HG03469 (cell line): ENCODE measurements around the gene IGSF21.
"Not testable (repeated sequence)": the region's sequence is repeated elsewhere in the genome, so short reads cannot be mapped to it uniquely, and the experiment has no call there.

ENCODE experiments used
- ATAC-seq: cut with Tn5 transposase; IDR thresholded peaks from one replicate; pipeline ENCODE4 v1.9.1; 2021; ENCODE audit warnings: mild to moderate bottlenecking, moderate library complexity, moderate number of reproducible peaks; ENCODE audit not compliant: unreplicated experiment

The IGSF21 gene

DNA sequence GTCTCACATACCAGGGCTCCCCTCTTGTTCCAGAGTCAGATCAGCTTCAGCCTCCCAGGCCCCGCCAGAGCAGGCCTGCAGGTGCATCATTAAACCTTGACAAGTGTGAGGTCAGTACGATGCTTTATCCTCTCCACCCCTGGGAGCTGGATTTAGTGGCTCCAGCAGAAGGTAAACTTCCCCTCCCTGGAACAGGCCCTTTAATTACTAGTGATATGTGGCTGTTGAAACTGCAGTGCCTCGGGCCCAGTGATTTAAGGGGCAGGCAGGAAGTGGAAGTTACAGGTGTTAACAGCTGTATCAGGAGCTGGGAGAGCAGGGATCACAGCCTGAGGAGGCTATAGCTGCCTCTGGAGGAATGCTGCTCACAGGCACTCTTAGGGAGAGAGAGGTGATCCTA, 240.8 kb downstream of the IGSF21 start:
- no peak for ATAC-seq

GRCh38 chr1:18350747-18351146, 243.1 kb downstream of the IGSF21 start:
- no peak for ATAC-seq

DNA sequence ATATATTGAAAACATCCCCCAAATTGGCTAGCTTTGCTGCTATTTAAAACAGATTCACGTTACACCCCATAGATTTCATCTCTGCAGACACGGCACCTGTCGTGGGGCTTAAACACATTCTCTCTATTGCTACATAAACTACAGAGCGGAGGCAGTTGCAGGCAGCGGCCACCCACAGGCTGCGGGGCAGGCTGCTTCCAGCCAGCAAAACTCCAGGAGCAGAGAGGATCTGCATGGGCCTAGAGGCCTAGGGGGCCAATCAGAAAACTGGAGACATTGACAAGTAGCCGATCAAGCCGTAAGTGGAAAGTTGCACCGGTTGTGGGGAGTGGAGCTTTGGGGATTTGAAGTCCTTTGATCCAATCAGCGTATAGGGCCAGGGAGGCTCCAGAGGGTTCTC, 244.1 kb downstream of the IGSF21 start:
- no peak for ATAC-seq

DNA sequence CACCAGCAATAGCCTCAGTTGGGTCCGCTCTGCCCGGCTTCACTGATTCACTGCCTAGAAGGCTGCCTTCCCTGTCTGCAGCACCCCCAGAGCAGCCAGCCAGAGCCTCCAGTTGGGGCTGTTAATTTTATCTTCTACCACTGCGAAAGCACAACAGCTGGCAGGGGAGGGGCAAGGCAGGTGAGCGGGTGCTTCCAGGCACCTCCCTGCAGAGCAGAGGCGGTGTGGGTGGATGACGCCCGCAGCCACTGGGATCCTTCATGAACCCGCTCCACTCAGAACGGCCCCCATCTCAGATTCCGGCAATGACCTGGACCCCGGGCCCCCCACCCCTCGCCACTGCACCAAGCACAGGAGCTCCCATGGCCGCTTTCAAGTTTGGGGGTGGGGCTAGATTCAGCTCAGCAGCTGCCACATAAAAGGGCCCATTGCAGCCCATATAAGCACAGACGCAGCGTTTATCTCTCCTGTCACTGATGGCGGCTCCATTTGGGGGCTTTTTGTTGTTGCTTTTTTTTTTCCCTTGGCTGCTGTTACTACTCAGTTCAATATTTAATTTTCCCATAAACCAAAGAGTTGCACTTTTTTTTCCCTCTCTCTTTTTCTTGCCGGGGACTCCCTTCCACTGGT, 245.2 kb downstream of the IGSF21 start:
- no peak for ATAC-seq

- no peak for ATAC-seq
Measured at GRCh38 chr1:18353528-18353927, 245.9 kb downstream of the IGSF21 start.

GRCh38 chr1:18353992-18354391, 246.4 kb downstream of the IGSF21 start:
- no peak for ATAC-seq

GRCh38 chr1:18354612-18355011, 247.0 kb downstream of the IGSF21 start:
- no peak for ATAC-seq

DNA sequence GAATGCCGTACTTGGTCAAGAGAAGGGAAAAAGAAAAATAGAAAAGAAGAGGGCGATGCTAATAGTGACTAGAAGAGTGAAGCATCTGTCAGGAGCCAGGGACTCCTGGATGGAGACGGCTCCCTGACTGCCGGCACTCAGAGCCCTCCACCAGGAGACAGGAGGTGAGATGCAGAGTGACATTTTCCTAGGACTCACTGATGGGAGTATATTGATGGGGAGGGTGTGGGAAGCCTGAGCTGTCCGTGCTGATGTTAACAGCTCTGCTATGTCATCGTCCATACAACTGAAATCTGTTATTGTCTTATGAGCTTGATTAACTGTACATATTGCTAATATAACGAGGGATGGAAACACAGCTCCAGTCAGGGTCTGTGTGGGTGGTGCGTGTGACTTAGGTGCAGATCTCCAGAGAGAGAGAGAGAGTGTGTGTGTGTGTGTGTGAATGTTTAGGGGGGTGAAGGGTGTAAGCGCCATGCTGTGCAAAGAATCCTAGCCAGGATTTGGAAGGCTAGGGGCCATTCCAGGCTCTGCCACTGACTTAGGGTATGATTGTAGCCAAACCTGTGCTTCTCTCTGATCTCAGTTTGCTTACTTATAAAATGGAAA, 250.1 kb downstream of the IGSF21 start:
- no peak for ATAC-seq

GRCh38 chr1:18358600-18358999, 251.0 kb downstream of the IGSF21 start:
- ATAC-seq, result no peak

GRCh38 chr1:18360251-18360650, 252.7 kb downstream of the IGSF21 start:
- ATAC-seq, result no peak

DNA sequence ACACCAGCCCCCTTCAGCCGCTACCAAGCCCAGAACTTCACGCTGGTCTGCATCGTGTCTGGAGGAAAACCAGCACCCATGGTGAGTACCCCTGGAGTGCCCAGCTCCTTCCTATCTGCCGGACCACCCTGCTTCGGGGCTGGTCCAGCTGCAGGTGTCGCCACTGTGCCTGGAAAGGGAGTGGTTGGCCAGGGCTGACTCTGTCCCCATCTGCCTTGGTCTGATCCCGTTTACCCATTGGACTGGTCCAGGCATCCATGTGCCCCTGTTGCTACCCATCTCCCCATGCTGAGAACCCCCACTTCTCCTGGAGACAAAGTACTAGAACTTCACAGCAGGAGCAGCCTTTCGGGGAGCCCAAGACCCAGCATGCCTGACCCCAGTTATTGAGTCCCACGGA, 254.6 kb downstream of the IGSF21 start:
- ATAC-seq, result no peak

- no peak for ATAC-seq
Measured at GRCh38 chr1:18363436-18363835, 255.8 kb downstream of the IGSF21 start.

GRCh38 chr1:18365099-18365705, 257.6 kb downstream of the IGSF21 start:
- no peak for ATAC-seq

DNA sequence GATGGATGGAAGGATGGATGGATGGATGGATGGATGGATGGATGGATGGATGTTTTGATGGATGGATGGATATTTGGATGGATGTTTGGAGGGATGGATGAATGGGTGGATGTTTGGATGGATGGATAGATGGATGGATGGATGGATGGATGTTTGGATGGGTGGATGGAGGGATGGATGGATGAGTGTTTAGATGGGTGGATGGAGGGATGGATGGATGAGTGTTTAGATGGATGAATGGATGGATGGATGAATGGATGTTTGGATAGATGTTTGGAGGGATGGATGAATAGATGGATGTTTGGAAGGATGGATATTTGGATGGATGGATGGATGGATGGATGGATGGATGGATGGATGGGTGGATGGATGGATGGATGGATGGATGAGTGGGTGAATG, 264.9 kb downstream of the IGSF21 start:
- not testable (repeated sequence) for ATAC-seq

DNA sequence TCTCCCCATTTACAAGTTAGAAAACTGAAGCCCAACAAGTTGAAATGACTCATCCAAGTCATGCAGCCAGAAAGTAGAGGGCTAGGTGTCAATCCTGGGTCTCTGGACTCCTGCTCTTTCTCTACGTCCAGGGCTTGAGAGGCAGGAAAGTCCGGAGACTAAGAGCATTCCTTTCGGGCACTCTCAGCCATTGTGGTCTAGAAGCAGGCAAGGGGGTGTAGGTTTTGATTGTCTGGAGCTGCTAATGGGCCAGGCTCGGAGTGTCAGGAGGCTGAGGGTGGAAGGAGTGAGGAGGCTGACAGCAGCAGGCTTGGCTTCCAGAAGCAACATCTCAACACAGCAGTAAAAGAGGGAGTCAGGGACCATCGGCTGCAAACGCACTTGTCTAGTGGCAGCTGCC, 265.6 kb downstream of the IGSF21 start:
- no peak for ATAC-seq

DNA sequence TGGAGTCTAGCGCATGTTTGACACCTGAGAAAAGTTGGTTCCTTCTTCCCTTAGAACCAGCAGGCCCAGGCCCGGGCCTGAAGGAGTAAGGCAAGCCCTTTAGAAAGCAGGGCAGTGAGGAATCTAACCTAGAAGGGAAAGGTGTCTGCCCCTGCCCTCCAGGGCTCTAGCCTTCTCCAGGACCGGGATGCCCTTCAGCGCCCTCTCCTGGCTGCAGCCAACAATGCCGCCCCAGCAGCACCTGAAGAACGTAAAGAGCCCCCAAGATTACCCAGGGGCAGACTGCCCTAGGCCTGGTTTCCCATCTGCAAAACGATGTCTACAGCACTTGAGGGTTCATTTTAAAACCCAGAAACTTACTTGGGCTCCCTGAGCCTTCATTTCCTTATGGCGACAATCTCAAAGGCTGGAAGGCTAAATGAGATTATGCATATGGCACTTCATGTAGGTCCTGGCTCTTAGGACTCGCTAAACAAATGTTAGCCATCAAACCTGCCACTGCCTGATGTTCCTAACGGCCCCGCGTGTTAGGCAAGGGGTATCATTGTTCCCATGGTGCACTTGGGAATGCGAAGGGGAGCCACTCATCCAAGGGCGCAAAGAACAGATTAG, 266.4 kb downstream of the IGSF21 start:
- no peak for ATAC-seq

GRCh38 chr1:18376661-18377060, 269.1 kb downstream of the IGSF21 start:
- ATAC-seq, result no peak

DNA sequence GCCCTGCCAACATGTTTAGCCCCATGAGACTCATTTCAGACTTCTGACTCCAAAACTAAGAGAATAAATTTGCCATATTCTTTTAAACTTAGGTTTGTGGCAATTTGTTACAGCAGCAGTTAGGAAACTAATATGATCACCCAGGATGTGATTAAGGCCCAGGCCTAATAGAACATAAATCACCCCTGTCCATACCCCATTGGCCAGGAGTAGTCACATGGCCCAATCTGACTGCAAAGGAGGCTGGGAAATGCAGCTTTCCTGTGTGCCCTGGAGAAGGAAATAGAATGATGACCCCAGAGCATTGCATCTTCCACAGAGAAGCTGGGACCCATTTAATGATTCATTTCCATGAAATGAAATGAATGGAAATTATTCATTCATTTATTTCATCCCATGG, 272.7 kb downstream of the IGSF21 start:
- no peak for ATAC-seq

- ATAC-seq, result no peak
Measured at GRCh38 chr1:18384059-18384458, 276.5 kb downstream of the IGSF21 start.

GRCh38 chr1:18384471-18384870, 276.9 kb downstream of the IGSF21 start:
- ATAC-seq, result no peak

GRCh38 chr1:18385239-18385790, 277.7 kb downstream of the IGSF21 start:
- ATAC-seq, result no peak

- ATAC-seq, result no peak
Measured at GRCh38 chr1:18386591-18386990, 279.0 kb downstream of the IGSF21 start.
